Measurements from ENCODE around the gene NAPG.
"Not testable (repeated sequence)": the region's sequence is repeated elsewhere in the genome, so short reads cannot be mapped to it uniquely, and the experiment has no call there.

NAPG gene

GRCh38 chr18:10515456-10515855 is 10.4 kb upstream of the NAPG start:
- DNase-seq: peak; percentile 27

GRCh38 chr18:10516078-10516477 is 9.7 kb upstream of the NAPG start:
- no peak for DNase-seq

GRCh38 chr18:10518595-10519255 is 7.1 kb upstream of the NAPG start:
- DNase-seq: peak; percentile 94

- no peak for DNase-seq
Observed at GRCh38 chr18:10519366-10519765, 6.5 kb upstream of the NAPG start.

GRCh38 chr18:10519999-10520935 is 5.6 kb upstream of the NAPG start:
- DNase-seq: peak; percentile 98

- no peak for DNase-seq
Observed at GRCh38 chr18:10521566-10521965, 4.3 kb upstream of the NAPG start.

- peak; percentile 39 for DNase-seq
Observed at GRCh38 chr18:10522574-10522973, 3.3 kb upstream of the NAPG start.

DNA sequence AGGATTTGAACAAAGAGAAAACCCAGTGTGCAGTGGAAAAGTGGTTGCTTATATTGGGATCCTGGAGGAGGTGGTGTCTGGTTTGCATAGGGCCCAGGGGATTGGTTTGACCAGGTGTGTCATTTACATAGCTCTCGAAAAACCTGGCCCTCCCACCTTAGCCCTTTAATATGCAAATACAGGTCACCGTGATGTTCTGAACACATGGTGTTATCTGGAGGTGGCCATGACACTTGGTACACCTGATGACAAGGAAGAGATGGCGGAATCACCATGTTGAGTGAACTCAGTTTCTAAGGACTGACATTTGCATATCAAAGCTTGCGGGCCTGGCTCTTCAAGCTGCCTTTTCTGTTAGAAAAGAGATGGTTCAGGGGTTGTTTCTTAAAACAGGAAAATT is 2.3 kb upstream of the NAPG start:
- no peak for DNase-seq

- no peak for DNase-seq
Observed at GRCh38 chr18:10524507-10525370, 1.1 kb upstream of the NAPG start.

GRCh38 chr18:10525371-10525691 is 496 bp upstream of the NAPG start:
- peak; percentile 47 for DNase-seq

GRCh38 chr18:10526561-10526949 is 728 bp downstream of the NAPG start:
- no peak for DNase-seq

DNA sequence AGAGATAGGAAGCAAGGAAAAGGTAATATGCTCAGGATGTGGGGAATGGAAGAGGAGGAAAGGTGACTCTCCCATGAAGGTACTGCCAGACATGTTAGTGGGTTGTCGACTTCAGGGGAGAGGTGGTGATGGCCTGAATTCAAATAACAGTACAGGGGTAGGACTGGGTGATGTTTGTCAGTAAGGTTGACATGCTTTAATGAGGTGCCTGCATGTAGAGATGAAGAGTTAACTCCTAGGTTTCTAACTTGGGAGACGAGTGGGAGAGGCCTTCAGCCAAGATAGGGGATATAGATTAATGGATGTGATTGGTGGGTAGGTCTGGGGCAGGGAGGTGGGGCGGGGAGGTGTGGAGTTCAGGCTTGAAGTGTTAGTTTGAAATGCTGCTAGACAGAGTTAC is 2.6 kb downstream of the NAPG start:
- DNase-seq: no peak

DNA sequence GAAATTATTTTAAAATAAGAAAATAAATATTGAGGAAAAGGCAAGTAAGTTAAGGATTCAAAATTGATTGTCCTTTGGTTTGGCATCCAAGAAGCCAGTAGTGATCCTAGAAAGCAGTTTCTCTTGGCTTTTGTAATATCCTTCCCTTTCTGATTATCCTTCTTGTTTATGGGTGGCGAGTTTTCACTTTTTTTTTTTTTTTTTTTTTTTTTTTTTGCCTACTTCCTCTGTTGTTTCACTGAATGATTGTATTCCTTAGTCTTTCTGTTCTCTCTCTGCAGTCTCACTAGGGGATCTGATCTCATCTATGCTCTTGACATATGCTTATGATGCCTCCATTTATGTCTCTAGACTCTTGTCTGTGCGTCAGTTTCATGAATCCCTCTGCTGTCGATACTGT is 4.2 kb downstream of the NAPG start:
- DNase-seq: no peak

DNA sequence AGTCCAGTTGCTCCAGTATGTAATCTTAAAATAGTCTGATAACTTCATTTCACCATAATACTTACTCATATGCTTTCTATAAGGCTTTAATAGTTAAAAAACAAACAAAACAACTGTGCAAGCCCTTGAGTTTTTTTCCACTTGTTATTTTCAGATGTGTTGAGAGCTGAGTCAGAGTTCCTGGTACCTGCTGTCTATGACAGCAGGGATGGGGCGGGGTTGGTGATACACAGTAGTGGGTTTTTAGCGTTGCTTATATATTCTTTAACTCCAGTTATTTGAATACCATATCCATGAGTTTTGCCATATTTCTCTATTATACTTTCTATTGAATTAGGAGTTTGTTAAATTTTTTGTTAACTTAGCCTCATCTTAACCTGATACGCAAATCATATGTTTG is 5.0 kb downstream of the NAPG start:
- DNase-seq: no peak

DNA sequence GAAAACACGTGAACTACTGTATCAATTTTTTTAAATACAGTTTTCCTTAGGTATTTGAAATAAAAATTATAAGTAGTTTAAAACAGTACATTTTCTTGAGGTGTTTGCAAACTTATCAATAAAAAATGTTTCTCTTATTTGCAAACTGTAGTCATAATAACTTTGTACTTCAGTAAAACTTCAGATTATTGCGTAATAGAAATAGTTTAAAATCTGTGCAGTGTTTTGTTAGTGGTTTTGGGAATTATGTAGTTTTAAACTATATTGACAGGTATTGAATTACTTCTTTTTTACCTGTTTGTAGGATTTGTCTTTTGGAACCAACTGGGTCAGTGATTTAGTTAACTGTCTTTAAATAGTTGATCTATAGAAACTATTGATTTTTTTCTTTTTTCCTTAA is 7.3 kb downstream of the NAPG start:
- DNase-seq: no peak

- DNase-seq: peak; percentile 20
Observed at GRCh38 chr18:10536280-10536679, 10.5 kb downstream of the NAPG start.

DNA sequence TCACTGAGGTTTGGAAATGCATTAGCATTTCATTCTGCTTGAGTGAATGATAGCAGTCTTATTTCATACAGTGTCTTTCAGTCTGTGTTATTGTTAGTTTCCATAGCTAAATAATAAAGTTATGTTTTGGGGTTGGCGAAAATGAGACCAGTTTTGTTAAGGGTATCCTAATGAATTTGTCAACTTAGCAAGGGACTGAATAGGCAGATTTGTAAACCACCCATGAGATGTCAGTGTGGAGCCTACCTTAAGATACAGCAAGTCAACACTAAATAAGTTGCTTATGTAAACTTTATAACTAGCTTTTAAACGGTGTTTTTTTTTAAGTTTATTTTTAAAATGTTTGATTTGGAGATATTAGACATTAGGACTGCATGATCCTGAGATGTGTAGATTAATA is 11.9 kb downstream of the NAPG start:
- no peak for DNase-seq

GRCh38 chr18:10539124-10539523 is 13.3 kb downstream of the NAPG start:
- DNase-seq: not testable (repeated sequence)

GRCh38 chr18:10543277-10543676 is 17.4 kb downstream of the NAPG start:
- no peak for DNase-seq

DNA sequence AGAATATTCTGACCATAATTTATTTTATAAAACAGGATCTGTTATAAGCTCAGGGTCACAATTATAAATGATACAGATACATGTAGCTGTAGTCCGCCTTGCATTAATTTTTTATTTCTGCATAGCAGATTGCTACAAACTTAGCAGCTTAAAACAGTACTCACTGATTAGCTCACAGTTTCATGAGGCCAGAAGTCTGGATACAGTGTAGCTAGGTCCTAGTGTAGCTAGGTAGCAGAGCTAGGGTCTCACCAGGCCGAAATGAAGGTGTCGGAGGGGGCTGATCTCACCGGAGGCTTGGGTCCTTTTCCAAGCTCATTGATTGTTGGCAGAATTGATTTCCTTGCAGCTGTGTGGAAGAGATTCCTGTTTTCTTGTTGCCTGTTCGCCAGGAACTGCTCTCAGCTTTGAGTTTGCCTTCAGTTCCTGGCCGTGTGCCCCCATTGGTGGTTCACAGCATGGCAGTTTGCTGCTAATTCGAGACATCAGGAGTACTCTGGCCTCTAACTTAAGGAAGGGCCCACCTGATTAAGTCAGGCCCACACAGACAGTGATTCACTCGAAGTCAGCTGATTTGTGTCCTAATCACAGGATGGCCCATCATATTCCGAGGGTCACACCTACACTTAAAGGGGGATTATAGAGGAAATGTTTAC is 18.4 kb downstream of the NAPG start:
- DNase-seq: no peak

DNA sequence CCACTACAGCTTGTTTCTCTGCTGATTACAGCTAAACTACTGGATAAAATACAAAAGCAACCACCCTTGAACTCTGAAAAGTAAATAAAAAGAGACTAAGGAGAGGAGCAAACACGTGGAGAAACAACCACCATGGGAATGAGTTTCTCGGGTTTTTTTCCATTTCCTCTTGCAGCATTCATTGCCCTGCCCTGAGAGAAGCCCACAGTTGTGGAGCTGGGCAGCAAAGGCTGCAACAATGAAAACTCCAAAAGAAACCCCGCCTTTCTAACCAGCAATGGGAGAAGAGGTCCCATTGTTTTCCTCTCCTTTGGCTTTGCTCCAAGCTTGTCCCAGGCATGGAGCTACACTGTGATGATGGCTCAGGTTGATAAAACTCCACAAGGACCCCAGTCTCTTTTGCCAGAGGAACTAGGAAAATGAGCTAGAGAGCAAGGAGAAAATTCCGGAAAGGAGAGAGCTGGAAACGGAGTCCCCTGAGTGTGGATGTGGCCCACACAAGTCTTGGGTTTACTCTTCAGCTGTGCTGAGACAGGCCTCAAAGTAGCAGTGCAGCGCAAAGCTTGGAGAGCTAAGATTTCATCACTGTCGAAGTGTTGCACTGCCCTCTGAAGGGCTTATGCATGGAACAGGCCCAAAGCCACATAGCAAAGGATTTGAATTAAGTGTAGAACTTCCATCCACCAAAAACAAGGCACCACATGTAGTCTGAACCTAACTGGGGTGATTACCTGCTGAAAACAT is 20.9 kb downstream of the NAPG start:
- DNase-seq: no peak

GRCh38 chr18:10552226-10552625 is 26.4 kb downstream of the NAPG start:
- DNase-seq: no peak

All from NCI-H69 (cell line).